HK-2 (cell line): ENCODE measurements around the gene IFT172.
A peak's percentile ranks its signal among the peaks of the same experiment; 100 is the strongest.
"Not testable (repeated sequence)": the region's sequence is repeated elsewhere in the genome, so short reads cannot be mapped to it uniquely, and the experiment has no call there.

Source experiments
- DNase-seq: peaks from one replicate; pipeline ENCODE4 v3.0.0-alpha.2; 2018; ENCODE audit not compliant: unreplicated experiment

Gene IFT172

GRCh38 chr2:27489498-27490397 is at the start of gene IFT172:
TSS of gene IFT172 (minus strand) at chr2:27489743. CDS start at chr2:27489653, 90 bp downstream.
- DNase-seq, result peak; percentile 97

- not testable (repeated sequence) for DNase-seq
Observed at GRCh38 chr2:27538839-27539450, 49.4 kb upstream of the IFT172 start.

- DNase-seq, result no peak
Observed at GRCh38 chr2:27537287-27537686, 47.7 kb upstream of the IFT172 start.

GRCh38 chr2:27531983-27532382 is 42.4 kb upstream of the IFT172 start:
- no peak for DNase-seq

- DNase-seq, result no peak
Observed at GRCh38 chr2:27527182-27527581, 37.6 kb upstream of the IFT172 start.

- DNase-seq, result no peak
Observed at GRCh38 chr2:27522400-27522945, 32.9 kb upstream of the IFT172 start.

GRCh38 chr2:27520316-27520715 is 30.8 kb upstream of the IFT172 start:
- DNase-seq, result no peak

GRCh38 chr2:27518782-27519113 is 29.2 kb upstream of the IFT172 start:
- DNase-seq, result no peak

- no peak for DNase-seq
Observed at GRCh38 chr2:27518113-27518781, 28.7 kb upstream of the IFT172 start.

- no peak for DNase-seq
Observed at GRCh38 chr2:27509326-27509725, 19.8 kb upstream of the IFT172 start.

GRCh38 chr2:27507293-27507692 is 17.8 kb upstream of the IFT172 start:
- no peak for DNase-seq

GRCh38 chr2:27506587-27506986 is 17.0 kb upstream of the IFT172 start:
- no peak for DNase-seq

GRCh38 chr2:27502142-27502541 is 12.6 kb upstream of the IFT172 start:
- no peak for DNase-seq

GRCh38 chr2:27501042-27501441 is 11.5 kb upstream of the IFT172 start:
- no peak for DNase-seq

- DNase-seq, result no peak
Observed at GRCh38 chr2:27498975-27499374, 9.4 kb upstream of the IFT172 start.

GRCh38 chr2:27497288-27497627 is 7.7 kb upstream of the IFT172 start:
- no peak for DNase-seq

- peak; percentile 26 for DNase-seq
Observed at GRCh38 chr2:27496357-27497287, 7.1 kb upstream of the IFT172 start, which contains the start of gene GCKR. TSS of gene GCKR (plus strand) at chr2:27496839. CDS start at chr2:27496905, 66 bp downstream.

- no peak for DNase-seq
Observed at GRCh38 chr2:27495840-27496356, 6.4 kb upstream of the IFT172 start.

- DNase-seq, result no peak
Observed at GRCh38 chr2:27494944-27495554, 5.5 kb upstream of the IFT172 start, which contains the start of gene FNDC4. TSS of gene FNDC4 (minus strand) at chr2:27495200. CDS start at chr2:27494679, 521 bp downstream.

- no peak for DNase-seq
Observed at GRCh38 chr2:27494284-27494943, 4.9 kb upstream of the IFT172 start.
